RCC 7860 (cell line): ENCODE measurements around the gene MAOA.

Experiments used
- DNase-seq: peaks from one replicate; pipeline ENCODE4 v3.0.0-alpha.2; 2015; ENCODE audit warnings: low spot score
- FAIRE-seq: peaks from 2 replicates; lab custom pipeline; 2012; peaks lifted over from hg19 to GRCh38; lab: Jason Lieb, UNC

MAOA gene

DNA sequence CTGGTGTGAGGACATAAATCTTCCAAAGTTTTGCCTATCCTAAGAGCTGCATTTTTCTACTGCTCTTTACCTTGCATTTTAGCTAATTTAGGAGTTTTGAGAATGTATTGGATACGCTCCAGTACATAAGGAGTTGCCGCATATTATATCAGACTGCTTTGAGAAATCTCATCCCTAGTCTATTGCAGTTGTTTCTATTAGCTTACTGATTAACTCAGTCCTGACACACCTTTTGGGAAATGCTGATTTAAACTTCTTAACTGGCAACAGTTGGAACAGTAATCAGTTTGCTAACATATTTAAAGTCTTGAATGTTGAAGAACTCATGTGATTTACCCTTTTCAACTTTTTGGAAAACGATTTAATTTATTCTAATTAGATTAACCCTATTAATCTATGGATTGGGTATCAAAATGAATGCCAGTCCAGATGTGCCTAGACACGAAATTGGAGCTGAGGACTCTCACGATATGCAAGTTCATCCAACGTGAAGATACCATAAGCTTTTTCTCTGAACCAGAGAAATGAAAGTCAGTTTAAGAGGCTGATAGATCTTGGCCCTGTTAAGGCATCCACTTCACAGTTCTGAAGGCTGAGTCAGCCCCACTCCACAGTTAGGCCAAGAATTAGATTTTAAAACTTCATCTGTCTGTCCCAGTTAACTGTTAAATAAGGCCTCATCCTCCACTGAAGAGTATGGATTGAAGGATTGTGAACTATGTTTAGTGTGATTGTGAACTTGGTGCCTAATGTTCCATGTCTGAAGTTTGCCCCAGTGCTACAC lies 90.0 kb downstream of the MAOA start:
- DNase-seq (no peak), FAIRE-seq (no peak)

DNA sequence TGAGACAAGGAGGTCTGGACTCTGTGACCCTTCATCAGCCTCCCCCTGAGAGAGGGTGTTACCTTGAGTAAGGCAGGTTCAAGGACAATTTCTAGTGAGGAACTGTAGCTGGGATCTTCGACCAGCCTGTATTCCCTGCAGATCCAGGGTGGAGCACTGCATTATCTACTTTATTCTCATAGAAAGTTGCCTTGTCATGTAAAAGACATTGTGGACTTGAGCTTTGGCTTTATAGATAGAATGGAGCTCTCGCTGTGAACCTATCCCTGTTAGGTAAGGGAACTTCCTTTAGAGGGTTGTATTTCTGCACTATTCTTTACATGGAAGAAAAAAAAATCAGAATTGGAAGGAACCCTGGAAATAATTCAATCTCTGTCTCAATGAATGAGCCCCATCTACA lies 91.4 kb downstream of the MAOA start:
- DNase-seq (no peak), FAIRE-seq (no peak)

- peak; percentile 23 for DNase-seq
- no peak for FAIRE-seq
Observed at GRCh38 chrX:43750248-43750676, 94.2 kb downstream of the MAOA start.

- FAIRE-seq = no peak
Observed at GRCh38 chrX:43753637-43754036, 97.5 kb downstream of the MAOA start.

DNA sequence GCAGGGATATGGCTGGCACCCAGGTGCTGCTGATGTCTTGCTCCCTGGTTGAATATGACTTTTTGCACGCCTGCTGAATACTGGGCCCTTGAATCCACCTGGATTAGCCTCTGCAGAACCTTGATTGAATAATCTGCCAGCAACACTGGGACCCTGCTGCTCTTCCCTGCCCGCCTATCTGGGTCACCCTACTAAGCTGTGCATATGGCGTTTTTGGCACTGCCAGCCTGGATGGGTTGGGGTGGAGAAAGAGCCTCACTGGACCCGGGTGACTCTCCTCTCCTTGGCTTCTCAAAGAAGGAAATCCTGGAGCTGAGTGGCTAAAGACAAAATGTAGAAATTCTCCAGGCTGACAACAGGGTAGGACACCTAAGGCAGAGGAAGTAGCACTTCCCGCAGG lies 100.0 kb downstream of the MAOA start:
- no peak for DNase-seq
- FAIRE-seq = no peak

More at GRCh38 chrX:43753637-43754036, 97.5 kb downstream of the MAOA start:
- no peak for DNase-seq

DNA sequence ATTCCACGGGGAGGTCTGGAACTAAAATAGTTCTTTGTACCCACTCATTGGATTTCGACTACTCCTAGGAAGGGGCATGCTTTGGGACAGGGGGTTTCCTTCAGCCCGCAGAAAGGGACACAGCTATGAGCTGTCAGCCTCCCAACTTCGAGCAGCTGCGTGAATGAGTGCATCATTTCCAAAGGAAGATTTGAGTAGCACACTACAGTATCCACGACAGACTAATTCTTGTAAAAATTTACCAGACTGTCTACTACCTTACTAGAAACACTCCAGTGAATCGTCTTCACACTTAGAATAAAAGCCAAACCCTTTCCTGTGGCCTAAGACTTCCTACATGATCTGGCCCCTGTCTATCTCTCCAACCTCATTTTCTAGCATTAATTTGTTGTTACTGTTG lies 101.9 kb downstream of the MAOA start:
- DNase-seq (no peak), FAIRE-seq (no peak)

- no peak for DNase-seq
- no peak for FAIRE-seq
Observed at GRCh38 chrX:43785930-43786591, 130.0 kb downstream of the MAOA start.
